Measurements from ENCODE around the gene SLCO1B1.

- TF ChIP-seq CTCF (IDR thresholded peaks at IDR 0.05; ENCODE audit: insufficient read depth, low read length) (no peak), POLR2AphosphoS5 (IDR thresholded peaks at IDR 0.05; ENCODE audit: low read depth) (no peak), REST (IDR thresholded peaks at IDR 0.05; ENCODE audit: insufficient replicate concordance, low read depth) (no peak)
Observed at GRCh38 chr12:21265932-21266331, 134.9 kb downstream of the SLCO1B1 start.

Data from HL-60 (cell line).